ENCODE measurements around the gene GNAL.

Gene GNAL

DNA sequence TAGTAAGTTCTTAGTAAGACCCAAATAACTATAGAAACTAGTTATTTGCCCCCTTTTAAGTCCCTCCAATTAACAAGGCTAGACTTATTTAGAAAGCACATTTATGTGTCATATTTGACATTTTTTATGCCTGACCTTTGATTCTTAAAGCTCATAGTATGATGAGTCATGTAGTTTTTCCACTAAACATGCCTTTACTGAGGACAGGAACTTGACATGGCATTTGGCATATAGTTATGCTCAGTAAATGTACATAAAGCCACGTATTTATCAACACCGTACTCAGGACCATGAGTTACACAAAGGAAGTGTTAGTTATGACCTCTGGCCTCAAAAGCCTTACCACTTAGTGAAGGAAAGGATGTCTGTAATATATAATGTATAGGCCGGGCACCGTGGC, 78.9 kb downstream of the GNAL start:
- Histone ChIP-seq H3K14ac (ENCODE audit: low read length in 2 of 2) (no peak overlapping the region), H4K8ac (ENCODE audit: low read length) (no peak overlapping the region), H4K91ac (ENCODE audit: low read length) (no peak overlapping the region), H2AK5ac (ENCODE audit: low read length, severe bottlenecking) (no peak overlapping the region), H3K4me3 (ENCODE audit: insufficient read depth in 1 of 2, low read depth in 1 of 2, low read length in 2 of 2) (no peak overlapping the region), H3K4me2 (ENCODE audit: low read length, poor library complexity, severe bottlenecking) (no peak overlapping the region), H3K9me3 (ENCODE audit: control insufficient read depth, low read length) (no peaks in the 10 kb centered on the region), H2BK15ac (ENCODE audit: low read depth, poor library complexity, severe bottlenecking) (no peak overlapping the region), H3K18ac (ENCODE audit: low read depth in 1 of 2, low read length in 2 of 2) (no peak overlapping the region), H2BK5ac (ENCODE audit: low read depth, low read length, poor library complexity, severe bottlenecking) (no peak overlapping the region), H2BK12ac (ENCODE audit: low read length in 2 of 2) (no peak overlapping the region), H3K27ac (ENCODE audit: low read length, poor library complexity, severe bottlenecking) (no peak overlapping the region), H3K79me1 (replicated peaks; ENCODE audit: low read length, poor library complexity, severe bottlenecking) (no peaks in the 10 kb centered on the region), H3K4ac (ENCODE audit: low read depth in 1 of 2, low read length in 2 of 2) (no peak overlapping the region), H3K36me3 (ENCODE audit: control insufficient read depth in 1 of 2, insufficient read depth in 2 of 2, low read depth in 1 of 2, low read length in 2 of 2) (no peaks in the 10 kb centered on the region), H2AFZ (ENCODE audit: low read depth, low read length) (no peak overlapping the region), H3K27me3 (ENCODE audit: control insufficient read depth in 1 of 2, insufficient read depth in 1 of 2, low read length in 2 of 2) (peaks cover 0 to 10% of the 10 kb centered on the region in 2 experiments), H3K9ac (ENCODE audit: low read length) (no peak overlapping the region), H2BK120ac (ENCODE audit: low read depth, low read length) (no peak overlapping the region), H3K23ac (ENCODE audit: low read length in 2 of 2) (no peak overlapping the region), H3K4me1 (ENCODE audit: control insufficient read depth, insufficient read depth, low read depth, low read length) (no peaks in the 10 kb centered on the region)
- peak; percentile 24 for DNase-seq
- WGBS, result 52% methylated on average over 2 of the region's 4 CpGs

GRCh38 chr18:11775436-11776174, 86.5 kb downstream of the GNAL start:
- Histone ChIP-seq H3K4me1 (ENCODE audit: control insufficient read depth, insufficient read depth, low read depth, low read length) (no peaks in the 10 kb centered on the region), H3K18ac (ENCODE audit: low read depth in 1 of 2, low read length in 2 of 2) (no peak overlapping the region), H3K4me2 (ENCODE audit: low read length, poor library complexity, severe bottlenecking) (no peak overlapping the region), H3K27ac (ENCODE audit: low read length, poor library complexity, severe bottlenecking) (no peak overlapping the region), H2BK5ac (ENCODE audit: low read depth, low read length, poor library complexity, severe bottlenecking) (no peak overlapping the region), H3K4me3 (ENCODE audit: insufficient read depth in 1 of 2, low read depth in 1 of 2, low read length in 2 of 2) (no peak overlapping the region), H3K14ac (ENCODE audit: low read length in 2 of 2) (no peak overlapping the region), H2AK5ac (ENCODE audit: low read length, severe bottlenecking) (no peak overlapping the region), H2BK15ac (ENCODE audit: low read depth, poor library complexity, severe bottlenecking) (no peak overlapping the region), H4K91ac (ENCODE audit: low read length) (no peak overlapping the region), H2BK120ac (ENCODE audit: low read depth, low read length) (no peak overlapping the region), H3K79me1 (replicated peaks; ENCODE audit: low read length, poor library complexity, severe bottlenecking) (no peaks in the 10 kb centered on the region), H4K8ac (ENCODE audit: low read length) (no peak overlapping the region), H2BK12ac (ENCODE audit: low read length in 2 of 2) (no peak overlapping the region), H2AFZ (ENCODE audit: low read depth, low read length) (no peak overlapping the region), H3K36me3 (ENCODE audit: control insufficient read depth in 1 of 2, insufficient read depth in 2 of 2, low read depth in 1 of 2, low read length in 2 of 2) (no peaks in the 10 kb centered on the region), H3K27me3 (ENCODE audit: control insufficient read depth in 1 of 2, insufficient read depth in 1 of 2, low read length in 2 of 2) (peaks cover 0 to 28% of the 10 kb centered on the region in 2 experiments), H3K4ac (ENCODE audit: low read depth in 1 of 2, low read length in 2 of 2) (no peak overlapping the region), H3K23ac (ENCODE audit: low read length in 2 of 2) (no peak overlapping the region), H3K9ac (ENCODE audit: low read length) (no peak overlapping the region), H3K9me3 (ENCODE audit: control insufficient read depth, low read length) (no peaks in the 10 kb centered on the region)
- DNase-seq, result no peak
- 90% methylated on average over 15 of the region's 16 CpGs for WGBS

DNA sequence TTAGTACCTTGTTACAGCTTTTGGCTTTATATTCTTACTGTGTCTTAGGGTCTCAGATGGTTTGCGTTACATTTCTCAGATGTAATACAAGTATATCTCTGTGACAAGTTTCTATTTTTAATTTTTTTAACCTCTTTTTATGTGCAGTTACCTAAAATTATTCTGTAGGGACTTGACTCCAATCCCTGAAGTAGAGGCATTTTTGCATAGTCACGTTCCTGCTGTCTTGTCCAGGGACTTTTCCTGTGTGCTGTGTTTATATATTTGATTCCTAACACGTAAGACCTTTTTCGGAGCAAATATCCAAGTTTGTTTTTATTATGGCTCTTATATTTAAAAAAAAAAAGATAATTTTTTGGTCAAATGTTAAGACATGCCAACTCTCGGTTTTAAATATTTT, 91.0 kb downstream of the GNAL start:
- Histone ChIP-seq H3K14ac (ENCODE audit: low read length in 2 of 2) (no peak overlapping the region), H2BK12ac (ENCODE audit: low read length in 2 of 2) (no peak overlapping the region), H3K9ac (ENCODE audit: low read length) (no peak overlapping the region), H3K4me1 (ENCODE audit: control insufficient read depth, insufficient read depth, low read depth, low read length) (no peaks in the 10 kb centered on the region), H3K4me3 (ENCODE audit: insufficient read depth in 1 of 2, low read depth in 1 of 2, low read length in 2 of 2) (no peak overlapping the region), H3K79me1 (replicated peaks; ENCODE audit: low read length, poor library complexity, severe bottlenecking) (no peaks in the 10 kb centered on the region), H4K91ac (ENCODE audit: low read length) (no peak overlapping the region), H2BK15ac (ENCODE audit: low read depth, poor library complexity, severe bottlenecking) (no peak overlapping the region), H2BK120ac (ENCODE audit: low read depth, low read length) (no peak overlapping the region), H3K18ac (ENCODE audit: low read depth in 1 of 2, low read length in 2 of 2) (no peak overlapping the region), H2AK5ac (ENCODE audit: low read length, severe bottlenecking) (no peak overlapping the region), H3K27ac (ENCODE audit: low read length, poor library complexity, severe bottlenecking) (no peak overlapping the region), H3K4ac (ENCODE audit: low read depth in 1 of 2, low read length in 2 of 2) (no peak overlapping the region), H2AFZ (ENCODE audit: low read depth, low read length) (no peak overlapping the region), H3K4me2 (ENCODE audit: low read length, poor library complexity, severe bottlenecking) (no peak overlapping the region), H4K8ac (ENCODE audit: low read length) (no peak overlapping the region), H3K27me3 (ENCODE audit: control insufficient read depth in 1 of 2, insufficient read depth in 1 of 2, low read length in 2 of 2) (peaks cover 0 to 35% of the 10 kb centered on the region in 2 experiments), H3K9me3 (ENCODE audit: control insufficient read depth, low read length) (no peaks in the 10 kb centered on the region), H3K23ac (ENCODE audit: low read length in 2 of 2) (no peak overlapping the region), H3K36me3 (ENCODE audit: control insufficient read depth in 1 of 2, insufficient read depth in 2 of 2, low read depth in 1 of 2, low read length in 2 of 2) (no peaks in the 10 kb centered on the region), H2BK5ac (ENCODE audit: low read depth, low read length, poor library complexity, severe bottlenecking) (no peak overlapping the region)
- DNase-seq, result no peak
- 55% methylated on average over 1 of the region's 5 CpGs for WGBS

DNA sequence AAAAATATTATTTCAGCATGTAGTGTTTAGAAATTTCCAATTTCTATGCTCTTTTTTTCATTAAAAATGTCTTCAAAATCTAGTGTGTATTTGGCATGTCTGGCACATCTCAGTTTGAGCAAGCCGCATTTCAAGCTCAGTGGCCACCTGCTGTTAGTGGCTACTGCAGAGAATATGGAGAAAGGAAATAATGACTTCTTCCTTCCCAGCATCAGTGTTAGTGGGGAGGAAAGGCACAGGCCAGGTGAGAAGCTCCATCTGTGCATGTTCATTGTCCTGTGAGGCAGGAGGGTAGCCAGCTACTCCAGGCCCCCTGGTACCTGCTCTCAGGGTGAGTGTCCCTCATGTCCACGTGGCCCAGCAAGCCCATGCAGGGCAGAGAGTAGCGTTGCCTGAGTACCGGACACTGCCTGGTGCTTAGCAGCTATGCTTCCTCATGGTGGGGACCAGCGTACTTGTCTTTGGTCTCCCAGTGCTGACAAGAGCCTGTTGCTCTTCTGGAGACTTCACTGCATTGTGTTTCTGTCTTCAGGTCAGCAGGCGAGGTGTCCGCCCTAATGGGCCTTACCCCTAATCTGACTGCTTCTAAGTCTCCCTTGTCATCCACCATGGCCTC, 94.8 kb downstream of the GNAL start:
- Histone ChIP-seq H2AFZ (ENCODE audit: low read depth, low read length) (no peak overlapping the region), H3K27ac (ENCODE audit: low read length, poor library complexity, severe bottlenecking) (no peak overlapping the region), H3K79me1 (replicated peaks; ENCODE audit: low read length, poor library complexity, severe bottlenecking) (no peaks in the 10 kb centered on the region), H3K9me3 (ENCODE audit: control insufficient read depth, low read length) (no peaks in the 10 kb centered on the region), H3K36me3 (ENCODE audit: control insufficient read depth in 1 of 2, insufficient read depth in 2 of 2, low read depth in 1 of 2, low read length in 2 of 2) (no peaks in the 10 kb centered on the region), H2AK5ac (ENCODE audit: low read length, severe bottlenecking) (no peak overlapping the region), H2BK15ac (ENCODE audit: low read depth, poor library complexity, severe bottlenecking) (no peak overlapping the region), H3K27me3 (ENCODE audit: control insufficient read depth in 1 of 2, insufficient read depth in 1 of 2, low read length in 2 of 2) (peaks cover 0 to 27% of the 10 kb centered on the region in 2 experiments), H2BK5ac (ENCODE audit: low read depth, low read length, poor library complexity, severe bottlenecking) (no peak overlapping the region), H2BK12ac (ENCODE audit: low read length in 2 of 2) (peak overlapping the region in 1 of 2 experiments; percentile 11), H4K8ac (ENCODE audit: low read length) (no peak overlapping the region), H3K18ac (ENCODE audit: low read depth in 1 of 2, low read length in 2 of 2) (no peak overlapping the region), H3K23ac (ENCODE audit: low read length in 2 of 2) (no peak overlapping the region), H4K91ac (ENCODE audit: low read length) (no peak overlapping the region), H3K4me2 (ENCODE audit: low read length, poor library complexity, severe bottlenecking) (no peak overlapping the region), H3K4me3 (ENCODE audit: insufficient read depth in 1 of 2, low read depth in 1 of 2, low read length in 2 of 2) (no peak overlapping the region), H3K4me1 (ENCODE audit: control insufficient read depth, insufficient read depth, low read depth, low read length) (no peaks in the 10 kb centered on the region), H3K14ac (ENCODE audit: low read length in 2 of 2) (peak overlapping the region in 1 of 2 experiments; percentile 53), H3K9ac (ENCODE audit: low read length) (no peak overlapping the region), H3K4ac (ENCODE audit: low read depth in 1 of 2, low read length in 2 of 2) (no peak overlapping the region), H2BK120ac (ENCODE audit: low read depth, low read length) (no peak overlapping the region)
- 88% methylated on average over 7 of the region's 7 CpGs for WGBS
- DNase-seq, result no peak

Data from mesenchymal stem cell (in vitro differentiated cells and primary cell).